ENCODE measurements around the gene LYPD5.
"Not testable (repeated sequence)": the region's sequence is repeated elsewhere in the genome, so short reads cannot be mapped to it uniquely, and the experiment has no call there.

LYPD5 gene

DNA sequence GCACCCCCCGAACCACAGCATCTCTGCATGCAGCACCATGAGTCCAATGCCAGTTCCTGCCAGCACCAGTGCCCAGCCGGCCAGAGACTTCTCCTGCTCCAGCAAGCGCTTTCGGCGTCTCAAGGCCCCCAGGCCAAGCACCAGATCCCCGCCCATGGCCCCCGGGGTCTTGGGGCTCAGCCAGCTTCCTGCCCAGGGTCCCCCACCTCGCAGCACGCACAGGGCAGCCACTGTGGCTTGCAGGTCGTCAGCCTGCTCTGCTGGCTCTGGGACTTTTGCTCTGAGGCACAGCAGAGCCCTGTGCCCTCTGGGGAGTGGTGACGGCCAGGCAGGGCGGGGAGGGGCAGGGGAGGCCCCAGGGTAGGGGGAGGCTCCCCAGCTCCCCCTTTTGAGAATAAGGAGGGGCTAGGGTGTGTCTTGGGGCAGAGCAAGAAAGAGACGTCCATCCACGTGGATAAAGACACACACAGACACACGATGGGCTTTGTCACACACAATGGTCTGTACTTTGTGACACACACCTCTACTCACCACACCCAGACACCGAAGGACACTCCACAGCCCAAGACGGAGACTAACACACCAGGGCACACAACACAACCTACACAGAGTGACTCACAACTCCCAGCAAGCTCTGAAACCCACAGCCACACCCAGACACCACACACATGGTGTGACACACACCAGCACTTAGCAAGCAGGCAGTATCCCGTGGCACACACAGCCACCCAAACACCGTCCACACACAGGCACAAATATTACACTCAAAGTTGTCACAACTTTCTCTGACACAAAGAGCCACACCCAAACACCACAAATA is 21.3 kb downstream of the LYPD5 start, which contains the start of gene KCNN4:
KCNN4 (minus strand) TSS at position 268 of the 820 bp plus-strand sequence; CDS start at position 156, 112 bp downstream.
- no peak for DNase-seq (ENCODE audit: low read depth)
- H3K4me3 ChIP-seq (ENCODE audit: low read depth, low read length) = no peak within 1 kb of the TSS

GRCh38 chr19:43779820-43780219 is 22.4 kb downstream of the LYPD5 start:
- DNase-seq (ENCODE audit: low read depth) = no peak
- no peak overlapping the region for H3K4me3 ChIP-seq (ENCODE audit: low read depth, low read length)

GRCh38 chr19:43779147-43779819 is 23.0 kb downstream of the LYPD5 start:
- no peak for DNase-seq (ENCODE audit: low read depth)
- no peak overlapping the region for H3K4me3 ChIP-seq (ENCODE audit: low read depth, low read length)

DNA sequence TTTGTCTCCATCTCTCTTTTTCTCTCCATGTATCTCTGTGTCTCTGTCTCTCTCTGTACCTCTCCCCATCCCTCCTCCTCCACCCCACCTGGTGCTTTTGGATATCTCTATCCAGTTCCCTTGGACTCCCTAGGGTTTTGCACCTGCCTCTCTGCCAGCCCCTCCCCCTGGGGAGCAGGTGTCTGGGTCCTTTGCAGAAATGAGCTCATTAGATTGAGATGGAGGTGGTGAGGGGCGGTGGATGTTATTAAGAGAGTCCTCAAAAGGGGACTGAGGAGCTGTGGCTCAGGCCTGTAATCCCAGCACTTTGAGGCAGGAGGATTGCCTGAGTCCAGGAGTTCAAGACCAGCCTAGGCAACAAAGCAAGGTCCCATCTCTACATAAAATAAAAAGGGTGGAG is 23.6 kb downstream of the LYPD5 start:
- H3K4me3 ChIP-seq (ENCODE audit: low read depth, low read length) = no peak overlapping the region
- no peak for DNase-seq (ENCODE audit: low read depth)

DNA sequence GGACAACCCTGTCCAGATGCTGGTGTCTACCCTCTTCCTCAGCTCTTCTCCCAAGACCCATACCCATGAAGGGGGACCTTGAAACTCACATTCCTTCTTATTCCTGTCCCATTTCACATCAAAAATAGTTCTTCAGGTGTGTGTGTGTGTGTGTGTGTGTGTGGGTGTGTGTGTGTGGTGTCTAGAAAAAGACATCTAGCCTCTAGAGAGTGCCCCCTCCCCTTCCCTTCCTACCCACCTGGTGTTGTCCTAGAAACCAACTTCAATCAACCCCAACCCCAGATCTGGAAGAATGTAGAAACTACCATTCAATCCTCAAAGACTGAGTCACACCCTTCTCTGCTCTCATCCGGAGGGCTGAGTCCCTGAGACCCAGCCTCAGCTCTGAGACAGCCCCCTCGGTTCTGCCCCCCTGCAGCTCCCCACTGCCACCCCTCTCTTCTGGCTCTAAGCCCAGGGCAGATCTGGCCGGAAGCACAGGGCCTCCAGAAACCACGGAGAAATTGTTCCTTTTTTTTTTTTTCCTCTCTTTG is 25.0 kb downstream of the LYPD5 start:
- no peak overlapping the region for H3K4me3 ChIP-seq (ENCODE audit: low read depth, low read length)
- DNase-seq (ENCODE audit: low read depth) = no peak

GRCh38 chr19:43776286-43776685 is 26.0 kb downstream of the LYPD5 start:
- no peak overlapping the region for H3K4me3 ChIP-seq (ENCODE audit: low read depth, low read length)
- no peak for DNase-seq (ENCODE audit: low read depth)

GRCh38 chr19:43775299-43775890 is 26.9 kb downstream of the LYPD5 start:
- H3K4me3 ChIP-seq (ENCODE audit: low read depth, low read length) = no peak overlapping the region
- no peak for DNase-seq (ENCODE audit: low read depth)

DNA sequence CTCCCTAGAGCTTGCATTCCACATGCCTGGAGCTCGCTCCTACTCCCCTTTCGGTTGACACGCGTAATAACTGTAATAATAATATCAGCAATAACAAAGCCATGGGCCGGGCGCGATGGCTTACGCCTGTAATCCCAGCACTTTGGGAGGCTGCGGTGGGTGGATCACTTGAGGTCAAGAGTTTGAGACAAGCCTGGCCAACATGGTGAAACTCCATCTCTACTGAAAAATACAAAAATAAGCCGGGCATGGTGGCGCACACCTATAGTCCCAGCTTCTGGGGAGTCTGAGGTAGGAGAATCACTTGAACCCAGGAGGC is 27.3 kb downstream of the LYPD5 start:
- H3K4me3 ChIP-seq (ENCODE audit: low read depth, low read length) = peak overlapping the region; percentile 29
- DNase-seq (ENCODE audit: low read depth) = not testable (repeated sequence)

- H3K4me3 ChIP-seq (ENCODE audit: low read depth, low read length) = peak overlapping the region; percentile 29
- DNase-seq (ENCODE audit: low read depth) = no peak
Observed at GRCh38 chr19:43774103-43774939, 27.9 kb downstream of the LYPD5 start.

- no peak for DNase-seq (ENCODE audit: low read depth)
- no peak overlapping the region for H3K4me3 ChIP-seq (ENCODE audit: low read depth, low read length)
Observed at GRCh38 chr19:43773725-43774102, 28.5 kb downstream of the LYPD5 start.

DNA sequence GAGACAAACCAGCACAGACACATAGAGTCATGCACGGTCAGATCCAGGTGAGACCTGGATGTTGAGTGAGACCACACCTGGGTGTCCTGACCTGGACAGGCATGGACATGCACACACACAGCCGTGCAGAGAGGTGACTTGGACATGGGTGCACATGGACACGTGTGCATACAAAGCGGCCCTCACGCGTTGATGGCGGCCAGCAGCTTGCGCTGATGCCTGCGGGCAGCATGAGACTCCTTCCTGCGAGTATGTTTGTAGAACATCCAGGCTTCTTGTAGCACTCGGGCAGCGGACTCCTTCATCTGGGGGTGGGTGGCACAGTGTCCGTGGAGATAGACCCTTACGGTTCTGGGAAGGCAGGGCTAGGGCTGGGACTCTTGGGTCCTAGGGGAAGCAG is 33.0 kb downstream of the LYPD5 start:
- DNase-seq (ENCODE audit: low read depth) = no peak

GRCh38 chr19:43768273-43769050 is 33.8 kb downstream of the LYPD5 start:
- no peak overlapping the region for H3K4me3 ChIP-seq (ENCODE audit: low read depth, low read length)
- no peak for DNase-seq (ENCODE audit: low read depth)

More for the DNA sequence above, 33.0 kb downstream of the LYPD5 start:
- no peak overlapping the region for H3K4me3 ChIP-seq (ENCODE audit: low read depth, low read length)

DNA sequence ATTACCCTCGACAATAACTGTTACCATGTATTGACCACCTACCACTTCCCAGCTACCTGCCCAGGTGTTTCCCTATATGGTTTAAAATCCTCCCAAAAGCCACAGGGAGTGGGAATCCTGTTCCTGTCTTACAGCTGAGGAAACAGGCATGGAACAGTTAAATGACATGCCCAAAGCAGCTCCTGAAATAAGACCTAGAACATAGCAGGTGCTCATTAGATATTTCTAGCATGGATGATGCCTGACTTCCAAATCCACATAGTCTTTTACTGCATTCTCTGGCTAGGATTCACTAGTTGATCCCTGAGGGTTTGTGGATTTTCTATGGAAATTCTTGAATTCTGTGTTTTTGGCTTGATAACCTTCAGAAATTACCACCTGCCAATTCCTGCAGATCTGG is 34.4 kb downstream of the LYPD5 start:
- no peak for DNase-seq (ENCODE audit: low read depth)
- H3K4me3 ChIP-seq (ENCODE audit: low read depth, low read length) = no peak overlapping the region

GRCh38 chr19:43767316-43767715 is 34.9 kb downstream of the LYPD5 start:
- H3K4me3 ChIP-seq (ENCODE audit: low read depth, low read length) = no peak overlapping the region
- DNase-seq (ENCODE audit: low read depth) = no peak

DNA sequence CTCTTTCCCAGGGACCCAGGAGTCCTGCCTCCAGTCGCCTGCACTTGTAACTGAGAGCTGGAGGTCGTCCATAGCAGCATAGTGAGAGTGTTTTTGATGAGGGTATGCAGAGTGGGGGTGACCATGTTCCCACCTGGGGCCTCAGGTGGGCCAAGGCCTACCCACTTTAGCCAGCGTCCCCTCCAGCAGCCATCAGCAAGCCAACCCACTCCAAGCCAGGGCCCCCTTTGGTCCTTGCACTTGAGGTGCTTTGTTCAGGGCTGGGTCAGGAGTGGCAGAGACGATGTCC is 35.5 kb downstream of the LYPD5 start:
- no peak overlapping the region for H3K4me3 ChIP-seq (ENCODE audit: low read depth, low read length)

GRCh38 chr19:43765109-43765876 is 37.0 kb downstream of the LYPD5 start:
- peak; percentile 85 for DNase-seq (ENCODE audit: low read depth)
- H3K4me3 ChIP-seq (ENCODE audit: low read depth, low read length) = no peak overlapping the region

More for the DNA sequence above, 35.5 kb downstream of the LYPD5 start:
- DNase-seq (ENCODE audit: low read depth) = no peak

GRCh38 chr19:43764684-43765083 is 37.6 kb downstream of the LYPD5 start:
- H3K4me3 ChIP-seq (ENCODE audit: low read depth, low read length); DNase-seq (ENCODE audit: low read depth): not testable (repeated sequence)

DNA sequence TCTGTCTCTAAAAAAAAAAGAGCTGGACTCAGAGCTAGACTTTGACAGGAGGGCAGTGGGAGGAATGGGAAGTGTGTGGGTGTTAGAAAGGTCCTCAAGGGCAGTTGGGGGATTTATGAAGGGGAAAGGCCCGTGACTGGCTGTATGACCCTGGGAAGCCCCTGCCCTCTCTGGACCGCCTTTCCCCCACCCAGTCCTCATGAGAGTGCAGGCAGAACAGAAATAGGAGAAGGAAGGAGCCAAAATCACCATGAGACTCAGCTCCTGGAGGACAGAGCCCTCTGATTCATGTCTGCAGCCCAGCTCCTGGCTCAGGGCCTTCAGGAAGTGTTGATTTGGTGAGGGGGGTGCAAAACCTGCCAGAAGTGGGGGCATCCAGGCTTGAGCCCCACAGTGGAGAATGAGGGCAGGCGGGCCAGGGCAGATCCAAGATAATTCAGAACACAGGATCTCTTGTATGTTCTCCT is 38.7 kb downstream of the LYPD5 start:
- no peak overlapping the region for H3K4me3 ChIP-seq (ENCODE audit: low read depth, low read length)
- DNase-seq (ENCODE audit: low read depth) = no peak

Data from skeletal muscle cell (primary cell).